Natural killer cell treated with Interleukin-12 subunit alpha and Interleukin-12 subunit beta and Interleukin-15 and Interleukin-18, amount 100 ng/mL, for 72 hours (primary cell): ENCODE results near the gene FALEC. TPM values are rescaled to one million over a fixed set of nuclear protein-coding genes. Genes with fewer than 3 reads are reported as not detected.

ENCODE experiments used
- ATAC-seq, 2 donors: fragments of 150-1000 bp; cut with Tn5 transposase in 1 of 2; sonication (Bioruptor Pico), chemical (Tn5 transposase) in 1 of 2; 2 replicates each; pipeline ENCODE4 v1.10.0; 2021
- DNase-seq: peaks from one replicate; pipeline ENCODE4 v3.0.0; 2022; ENCODE audit warnings: low spot score
- H3K27ac Mint-ChIP-seq, 2 donors: 1 replicate in 1 of 2; 2 replicates in 1 of 2; pipeline ENCODE4 v1.8.0; 2022; ENCODE audit warnings: mixed read lengths in 2 of 2, mild to moderate bottlenecking in 1 of 2, moderate library complexity in 1 of 2
- H3K27me3 Mint-ChIP-seq, 2 donors: 1 replicate in 1 of 2; 2 replicates in 1 of 2; pipeline ENCODE4 v1.8.0; 2022; ENCODE audit warnings: mixed read lengths in 2 of 2
- H3K36me3 Mint-ChIP-seq: one replicate; pipeline ENCODE4 v1.8.0; 2022; ENCODE audit warnings: mixed read lengths
- H3K4me1 Mint-ChIP-seq, 2 donors: 1 replicate in 1 of 2; 2 replicates in 1 of 2; pipeline ENCODE4 v1.8.0; 2022; ENCODE audit warnings: low read depth in 2 of 2, mixed read lengths in 2 of 2, mild to moderate bottlenecking in 1 of 2
- H3K4me3 Mint-ChIP-seq: one replicate; pipeline ENCODE4 v1.8.0; 2022; ENCODE audit warnings: mixed read lengths
- H3K9me3 Mint-ChIP-seq: 2 replicates; pipeline ENCODE4 v1.8.0; 2022; ENCODE audit warnings: mixed read lengths
- total RNA-seq, 2 donors: library from RNA; stranded (reverse); gene quantifications; one replicate each; pipeline ENCODE4 v1.2.3, GENCODE V29; 2022

Gene FALEC
- total RNA-seq, 2 donors from 2014 or later, result not detected

- H3K4me1 Mint-ChIP-seq, result peaks cover 25 to 26% of the 10 kb centered on the region in 2 donors
- peaks cover 18% of the 10 kb centered on the region for H3K36me3 Mint-ChIP-seq
- peak overlapping the region; percentile 95 to 96 for H3K27ac Mint-ChIP-seq
- H3K9me3 Mint-ChIP-seq, result no peaks in the 10 kb centered on the region
- H3K4me3 Mint-ChIP-seq, result peak overlapping the region; percentile 97
- no peak for DNase-seq
- ATAC-seq, result no peak
- H3K27me3 Mint-ChIP-seq, result no peaks in the 10 kb centered on the region
Measured at GRCh38 chr1:150487763-150488115, 27.8 kb upstream of the FALEC start.

- no peak overlapping the region for H3K4me3 Mint-ChIP-seq
- no peak for DNase-seq
- no peak overlapping the region for H3K27ac Mint-ChIP-seq
- no peaks in the 10 kb centered on the region for H3K9me3 Mint-ChIP-seq
- H3K27me3 Mint-ChIP-seq, result no peaks in the 10 kb centered on the region
- H3K36me3 Mint-ChIP-seq, result peaks cover 27% of the 10 kb centered on the region
- ATAC-seq, result no peak
- H3K4me1 Mint-ChIP-seq, result peaks cover 10 to 12% of the 10 kb centered on the region in 2 donors
Measured at GRCh38 chr1:150493175-150493574, 22.4 kb upstream of the FALEC start.

- H3K36me3 Mint-ChIP-seq, result peaks cover 28% of the 10 kb centered on the region
- H3K27me3 Mint-ChIP-seq, result no peaks in the 10 kb centered on the region
- no peak overlapping the region for H3K4me3 Mint-ChIP-seq
- no peak for ATAC-seq
- peaks cover 0 to 3% of the 10 kb centered on the region in 2 donors for H3K4me1 Mint-ChIP-seq
- H3K9me3 Mint-ChIP-seq, result no peaks in the 10 kb centered on the region
- H3K27ac Mint-ChIP-seq, result no peak overlapping the region
- no peak for DNase-seq
Measured at GRCh38 chr1:150498342-150498741, 17.2 kb upstream of the FALEC start.

GRCh38 chr1:150505431-150505830 lies 10.1 kb upstream of the FALEC start:
- Mint-ChIP-seq H3K4me1 (peaks cover 0 to 5% of the 10 kb centered on the region in 2 donors), H3K27ac (no peak overlapping the region), H3K27me3 (no peaks in the 10 kb centered on the region), H3K36me3 (peaks cover 11% of the 10 kb centered on the region), H3K9me3 (no peaks in the 10 kb centered on the region), H3K4me3 (no peak overlapping the region)
- DNase-seq, result no peak
- no peak for ATAC-seq

GRCh38 chr1:150507912-150508864 lies 7.4 kb upstream of the FALEC start, which contains the start of gene ECM1:
TSS of gene ECM1 (plus strand) at chr1:150508109. CDS start at chr1:150508210, 101 bp downstream.
- no peak for ATAC-seq
- no peak for DNase-seq
- H3K36me3 Mint-ChIP-seq, result peaks cover 6% of the 10 kb centered on the region
- H3K27me3 Mint-ChIP-seq, result no peaks in the 10 kb centered on the region
- H3K4me1 Mint-ChIP-seq, result peaks cover 0 to 3% of the 10 kb centered on the region in 2 donors
- no peak within 1 kb of the TSS for H3K4me3 Mint-ChIP-seq
- H3K27ac Mint-ChIP-seq, result peak within 1 kb of the TSS in 1 of 2 donors; percentile 24
- no peaks in the 10 kb centered on the region for H3K9me3 Mint-ChIP-seq

GRCh38 chr1:150508982-150509381 lies 6.6 kb upstream of the FALEC start:
- Mint-ChIP-seq H3K4me1 (peaks cover 0 to 3% of the 10 kb centered on the region in 2 donors), H3K36me3 (peaks cover 6% of the 10 kb centered on the region), H3K27me3 (no peaks in the 10 kb centered on the region), H3K9me3 (no peaks in the 10 kb centered on the region), H3K27ac (no peak overlapping the region), H3K4me3 (no peak overlapping the region)
- DNase-seq (no peak), ATAC-seq (no peak)

GRCh38 chr1:150511551-150511950 lies 4.0 kb upstream of the FALEC start:
- no peak for ATAC-seq
- Mint-ChIP-seq H3K27me3 (no peaks in the 10 kb centered on the region), H3K4me3 (no peak overlapping the region), H3K27ac (peak overlapping the region in 1 of 2 donors; percentile 50), H3K36me3 (no peaks in the 10 kb centered on the region), H3K4me1 (peaks cover 7 to 13% of the 10 kb centered on the region in 2 donors), H3K9me3 (no peaks in the 10 kb centered on the region)
- DNase-seq, result no peak

- Mint-ChIP-seq H3K4me1 (peaks cover 9 to 14% of the 10 kb centered on the region in 2 donors), H3K36me3 (no peaks in the 10 kb centered on the region), H3K4me3 (no peak overlapping the region), H3K27ac (peak overlapping the region in 1 of 2 donors; percentile 50), H3K27me3 (no peaks in the 10 kb centered on the region), H3K9me3 (no peaks in the 10 kb centered on the region)
- ATAC-seq (no peak), DNase-seq (no peak)
Measured at GRCh38 chr1:150511985-150512660, 3.4 kb upstream of the FALEC start.

GRCh38 chr1:150512846-150513245 lies 2.7 kb upstream of the FALEC start:
- no peak overlapping the region for H3K4me3 Mint-ChIP-seq
- H3K4me1 Mint-ChIP-seq, result peaks cover 9 to 12% of the 10 kb centered on the region in 2 donors
- DNase-seq (no peak), ATAC-seq (no peak)
- no peak overlapping the region for H3K27ac Mint-ChIP-seq
- H3K27me3 Mint-ChIP-seq, result no peaks in the 10 kb centered on the region
- H3K9me3 Mint-ChIP-seq, result no peaks in the 10 kb centered on the region
- no peaks in the 10 kb centered on the region for H3K36me3 Mint-ChIP-seq

GRCh38 chr1:150513351-150513791 lies 2.2 kb upstream of the FALEC start:
- no peak overlapping the region for H3K4me3 Mint-ChIP-seq
- ATAC-seq, result no peak
- H3K36me3 Mint-ChIP-seq, result no peaks in the 10 kb centered on the region
- H3K27me3 Mint-ChIP-seq, result no peaks in the 10 kb centered on the region
- no peak for DNase-seq
- peaks cover 9 to 12% of the 10 kb centered on the region in 2 donors for H3K4me1 Mint-ChIP-seq
- no peaks in the 10 kb centered on the region for H3K9me3 Mint-ChIP-seq
- H3K27ac Mint-ChIP-seq, result no peak overlapping the region

- peak; percentile 56 for DNase-seq
- peaks cover 9 to 12% of the 10 kb centered on the region in 2 donors for H3K4me1 Mint-ChIP-seq
- H3K27me3 Mint-ChIP-seq, result no peaks in the 10 kb centered on the region
- H3K4me3 Mint-ChIP-seq, result peak overlapping the region; percentile 80
- H3K27ac Mint-ChIP-seq, result peak overlapping the region; percentile 46 to 74
- no peaks in the 10 kb centered on the region for H3K36me3 Mint-ChIP-seq
- no peak for ATAC-seq
- no peaks in the 10 kb centered on the region for H3K9me3 Mint-ChIP-seq
Measured at GRCh38 chr1:150514260-150514659, 1.3 kb upstream of the FALEC start.

- Mint-ChIP-seq H3K4me1 (peaks cover 9 to 12% of the 10 kb centered on the region in 2 donors), H3K27ac (peak overlapping the region; percentile 46 to 74), H3K9me3 (no peaks in the 10 kb centered on the region), H3K27me3 (no peaks in the 10 kb centered on the region), H3K36me3 (no peaks in the 10 kb centered on the region), H3K4me3 (peak overlapping the region; percentile 80)
- peak in 1 of 2 donors; percentile 0 for ATAC-seq
- peak; percentile 45 for DNase-seq
Measured at GRCh38 chr1:150514913-150515327, 632 bp upstream of the FALEC start.

GRCh38 chr1:150516050-150516591 lies 569 bp downstream of the FALEC start:
- Mint-ChIP-seq H3K27me3 (no peaks in the 10 kb centered on the region), H3K36me3 (no peaks in the 10 kb centered on the region), H3K27ac (peak overlapping the region in 1 of 2 donors; percentile 74), H3K4me3 (peak overlapping the region; percentile 80), H3K9me3 (no peaks in the 10 kb centered on the region), H3K4me1 (peaks cover 9 to 12% of the 10 kb centered on the region in 2 donors)
- DNase-seq, result peak; percentile 44
- ATAC-seq, result peak in 1 of 2 donors; percentile 18
